OCI-LY7 (cell line): ENCODE data around the gene RNPEPL1.

Experiments used
- CTCF ChIP-seq: fragments of 200-600 bp; sonication (generic); conservative IDR thresholded peaks from 2 replicates; pipeline ENCODE4 v1.5.1; 2014; ENCODE audit warnings: mild to moderate bottlenecking, antibody characterized with exemption, low read length, moderate library complexity, mixed read lengths
- EZH2phosphoT487 ChIP-seq: fragments of 200-600 bp; sonication (generic); IDR thresholded peaks from 2 replicates; pipeline ENCODE4 v1.6.1; 2018; ENCODE audit warnings: low read depth, borderline replicate concordance, mild to moderate bottlenecking, mixed run types, antibody characterized with exemption, low read length, moderate library complexity, mixed read lengths

DNA sequence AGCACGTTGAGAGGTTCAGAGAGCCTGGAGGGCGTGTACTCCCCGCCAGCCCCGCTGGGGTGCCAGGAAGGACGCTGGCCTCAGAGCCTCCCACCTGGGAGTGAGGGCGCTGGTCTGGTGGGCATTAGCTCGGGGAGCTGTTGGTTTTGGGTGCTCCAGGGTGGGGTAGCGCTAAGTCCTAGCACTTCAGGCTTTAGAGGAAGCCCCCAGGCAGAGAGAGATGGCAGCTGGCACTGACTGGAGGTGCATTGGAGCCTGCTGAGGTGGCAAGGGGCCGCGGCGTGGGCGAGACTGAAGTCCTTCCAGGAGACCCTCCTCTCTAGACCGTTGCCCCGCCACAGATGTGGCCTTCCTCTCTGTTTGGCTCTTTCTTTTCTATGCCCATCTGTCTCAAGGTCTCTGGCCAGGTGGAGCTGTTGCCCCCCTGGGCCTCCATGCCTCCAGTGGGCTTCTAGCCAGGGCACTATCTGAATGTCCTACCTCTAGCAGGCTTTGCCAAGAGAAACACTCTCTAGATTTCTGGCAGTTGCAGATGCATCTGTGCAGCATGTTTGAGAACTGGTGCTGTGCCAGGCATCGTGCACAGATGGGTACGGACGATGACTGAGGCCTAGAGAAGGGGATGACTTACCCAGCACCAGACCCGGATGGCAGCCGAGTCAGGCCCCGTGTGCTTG lies 24.9 kb downstream of the RNPEPL1 start:
- TF ChIP-seq CTCF = no peak
- no peak for TF ChIP-seq EZH2phosphoT487
